Endothelial cell of umbilical vein (primary cell): Measurements from ENCODE around the gene TH.

Experiments
- CTCF ChIP-seq, 2 donors: IDR thresholded peaks; 1 replicate in 1 of 2; 2 replicates in 1 of 2; pipeline ENCODE4 v1.5.1; 2011; ENCODE audit warnings: low read length in 2 of 2, mild to moderate bottlenecking in 2 of 2, moderate library complexity in 2 of 2, control low read depth in 1 of 2, inconsistent platforms in 1 of 2, low read depth in 1 of 2; ENCODE audit not compliant: insufficient read depth in 1 of 2; ENCODE audit errors: extremely low read depth in 1 of 2
- GATA2 ChIP-seq: IDR thresholded peaks from 2 replicates; pipeline ENCODE4 v1.7.0; 2011; ENCODE audit warnings: low read depth, mild to moderate bottlenecking, moderate library complexity, mixed read lengths, low read length; ENCODE audit not compliant: insufficient read length, insufficient read depth
- MYC ChIP-seq: IDR thresholded peaks from one replicate; pipeline ENCODE4 v1.6.1; 2011; ENCODE audit warnings: mild to moderate bottlenecking, low read depth, low read length
- POLR2A ChIP-seq: IDR thresholded peaks from 2 replicates; pipeline ENCODE4 v1.6.1; 2012; ENCODE audit warnings: low read depth, mild to moderate bottlenecking, control low read depth, low read length

DNA sequence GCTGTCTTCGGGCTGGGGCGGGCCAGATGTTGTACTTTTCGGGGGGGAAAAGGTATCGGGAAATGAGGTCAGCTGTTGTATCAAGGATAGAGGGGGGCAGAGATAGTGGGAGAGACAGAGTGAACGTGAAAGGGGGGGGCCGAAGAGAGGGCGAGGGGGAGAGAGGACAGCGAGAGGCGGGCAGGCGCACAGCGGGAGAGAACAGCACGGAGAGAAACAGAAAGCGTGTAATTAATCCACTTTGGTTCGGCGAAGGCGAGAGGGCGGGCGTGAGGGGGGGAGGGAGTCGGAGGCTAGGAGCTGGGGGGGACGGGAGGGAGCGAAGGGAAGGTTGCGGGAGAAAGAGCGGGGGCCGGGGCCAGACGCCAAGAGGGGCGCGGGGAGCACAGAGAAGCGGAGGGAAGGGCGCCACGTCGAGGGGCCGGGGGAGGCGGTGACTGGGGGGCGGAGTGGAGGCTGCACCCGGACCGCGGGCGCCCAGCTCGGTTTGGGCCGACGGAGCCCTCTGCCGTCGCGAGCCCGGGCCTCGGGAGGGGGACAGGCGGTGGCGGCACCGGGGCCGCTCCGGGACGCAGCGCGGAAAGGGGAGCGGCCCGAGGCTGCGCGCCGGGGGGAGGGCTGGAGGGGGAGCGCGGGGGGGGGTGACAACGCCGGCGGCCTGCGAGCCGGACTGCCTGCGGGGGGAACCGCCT is 33.0 kb downstream of the TH start:
- TF ChIP-seq CTCF (IDR thresholded peaks at IDR 0.05; ENCODE audit: extremely low read depth in 1 of 2, insufficient read depth in 1 of 2, low read depth in 1 of 2, low read length in 2 of 2) (no peak), POLR2A (no peak), GATA2 (no peak), MYC (no peak)
